VCaP (cell line): Measurements from ENCODE around the gene CFAP299.

Source experiments
- H3K27ac ChIP-seq: fragments of 450-650 bp; 2 replicates; pipeline ENCODE4 v1.5.1; 2017
- CTCF ChIP-seq: fragments of 450-650 bp; conservative IDR thresholded peaks from 2 replicates; pipeline ENCODE4 v1.5.1; 2017; ENCODE audit warnings: mild to moderate bottlenecking, moderate library complexity

CFAP299 gene

DNA sequence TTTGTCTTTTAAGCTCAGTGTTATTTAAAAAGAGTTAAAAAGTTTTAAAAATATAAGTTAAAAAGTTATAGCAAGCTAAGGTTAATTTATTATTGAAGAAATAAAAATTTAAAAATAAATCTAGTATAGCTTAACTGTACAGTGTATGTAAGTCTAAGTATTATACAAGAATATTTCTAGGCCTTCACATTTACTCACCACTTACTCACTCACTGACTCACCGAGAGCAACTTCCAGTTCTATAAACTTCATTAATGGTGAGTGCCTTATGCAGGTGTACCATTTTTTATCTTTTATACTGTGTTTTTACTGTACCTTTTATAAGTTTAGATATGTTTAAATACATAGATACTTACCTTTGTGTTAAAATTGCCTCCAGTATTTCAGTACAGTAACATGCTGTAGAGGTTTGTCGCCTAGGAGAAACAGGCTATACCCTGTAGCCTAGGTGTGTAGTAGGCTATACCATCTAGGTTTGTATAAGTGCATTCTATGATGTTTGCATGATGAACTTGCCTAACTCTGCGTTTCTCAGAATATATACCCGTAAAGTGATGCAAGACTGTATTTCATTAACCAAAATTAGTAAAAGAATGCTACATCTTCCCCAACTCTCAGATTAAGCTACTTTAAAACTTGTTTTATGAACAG, 202.9 kb downstream of the CFAP299 start:
- no peak for TF ChIP-seq CTCF

DNA sequence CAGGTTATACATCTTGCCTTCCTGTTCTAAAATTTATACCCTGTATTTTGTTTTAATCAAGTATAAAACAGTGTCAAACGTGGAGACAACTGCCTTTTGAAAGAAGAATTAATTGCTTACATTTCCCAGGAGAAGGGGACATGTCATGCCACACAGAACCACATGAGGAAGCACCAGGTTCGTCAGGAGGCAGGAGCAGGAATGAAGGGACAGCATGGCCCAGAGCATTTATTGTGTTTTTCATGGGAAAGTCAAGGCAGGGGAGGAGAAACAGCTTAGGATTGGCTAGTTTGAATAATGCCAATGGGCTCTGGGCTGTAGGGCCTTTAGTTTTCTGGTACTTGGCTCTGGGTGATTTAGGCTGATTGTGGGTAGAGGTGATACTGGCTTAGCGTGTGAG, 203.7 kb downstream of the CFAP299 start:
- no peak for TF ChIP-seq CTCF
- H3K27ac ChIP-seq = no peak overlapping the region

More for the DNA sequence above, 202.9 kb downstream of the CFAP299 start:
- no peak overlapping the region for H3K27ac ChIP-seq

DNA sequence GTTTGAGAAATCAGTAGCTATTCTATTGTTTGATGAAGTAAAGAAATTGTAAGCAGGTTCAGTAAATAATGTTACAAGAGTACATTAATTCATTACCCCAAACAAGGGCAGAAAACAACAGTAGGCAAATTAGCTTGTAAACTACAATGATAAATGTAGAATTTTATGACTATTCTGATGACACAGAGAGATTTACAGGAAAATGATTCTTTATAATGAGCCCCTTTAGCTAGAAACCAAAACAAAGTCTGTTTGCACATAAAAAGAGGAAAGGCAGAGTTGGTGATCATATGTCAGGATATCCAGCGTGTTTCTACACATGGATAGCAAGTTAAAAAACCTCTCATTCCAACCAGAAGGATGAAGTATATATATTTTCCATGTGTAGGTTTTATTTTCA, 204.8 kb downstream of the CFAP299 start:
- H3K27ac ChIP-seq = no peak overlapping the region
- no peak for TF ChIP-seq CTCF

DNA sequence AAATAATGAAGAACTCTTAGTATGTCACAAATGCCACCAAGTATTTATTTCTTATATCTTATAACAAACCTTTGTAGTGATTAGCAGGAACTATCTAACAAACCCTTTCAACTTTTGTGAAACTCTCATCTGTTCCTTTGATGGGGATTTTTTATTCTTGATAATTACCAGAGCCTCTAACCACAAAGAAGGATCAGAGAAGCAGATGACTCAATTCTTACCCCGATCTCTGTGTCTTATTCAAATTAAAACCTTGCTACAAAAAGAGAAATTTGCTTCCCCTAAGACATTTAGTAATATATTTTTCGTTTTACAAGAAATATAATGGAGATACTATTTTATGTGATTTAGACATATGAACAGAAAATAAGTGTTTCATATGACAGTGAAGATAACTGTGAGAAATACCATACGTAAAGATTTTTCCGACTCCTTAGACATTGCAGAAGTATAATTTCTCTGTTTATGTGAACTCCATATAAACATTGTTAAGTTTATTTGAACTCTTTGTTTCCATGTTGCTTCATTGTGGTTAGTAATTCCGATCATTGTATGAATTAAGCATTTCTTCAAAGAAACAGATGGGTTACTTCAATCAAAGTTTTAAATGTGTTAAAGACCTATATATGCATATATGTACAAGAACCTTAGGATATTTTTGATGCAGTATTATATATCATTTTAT, 205.4 kb downstream of the CFAP299 start:
- TF ChIP-seq CTCF = no peak
- H3K27ac ChIP-seq = no peak overlapping the region

DNA sequence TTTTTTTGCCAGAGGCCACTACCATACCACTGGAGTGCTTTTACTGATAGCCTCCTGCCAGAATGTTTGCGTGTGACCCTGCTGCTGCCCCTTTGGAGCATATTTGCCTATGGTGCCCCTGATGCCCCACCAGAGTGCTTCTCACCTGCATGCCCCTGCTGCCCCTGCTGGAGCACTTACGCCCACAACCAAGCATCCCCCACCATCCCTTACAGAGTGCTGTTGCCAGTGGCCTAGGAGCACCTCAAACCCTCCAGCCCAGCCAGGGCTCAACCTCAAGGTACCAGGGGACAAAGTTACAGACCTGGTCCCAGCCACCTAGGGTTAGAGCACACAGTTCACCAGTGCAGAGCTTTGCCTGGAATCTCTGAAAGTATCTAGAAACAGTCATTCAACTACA, 207.2 kb downstream of the CFAP299 start:
- no peak for TF ChIP-seq CTCF
- H3K27ac ChIP-seq = no peak overlapping the region

DNA sequence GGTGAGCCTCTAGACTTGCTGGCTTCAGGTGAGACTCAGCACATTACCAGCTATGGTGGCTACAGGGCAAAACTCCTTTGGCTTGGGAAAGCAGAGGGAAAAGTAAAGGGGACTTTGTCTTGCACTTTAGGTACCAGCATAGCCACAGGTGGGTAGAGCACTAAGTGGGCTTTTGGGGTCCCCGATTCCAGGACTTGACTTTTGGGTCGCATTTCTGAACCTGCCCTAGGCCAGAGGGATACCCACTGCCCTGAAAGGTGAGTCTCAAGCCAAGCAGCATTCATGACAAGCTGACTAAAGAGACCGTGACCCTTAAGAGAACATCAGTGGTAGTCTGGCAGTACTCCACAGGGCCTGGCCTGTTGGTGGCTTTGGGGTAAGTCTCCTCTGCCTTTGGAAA, 224.8 kb downstream of the CFAP299 start:
- H3K27ac ChIP-seq = no peak overlapping the region
- no peak for TF ChIP-seq CTCF

GRCh38 chr4:80566203-80566872, 230.8 kb downstream of the CFAP299 start:
- no peak for TF ChIP-seq CTCF
- no peak overlapping the region for H3K27ac ChIP-seq
